SK-MEL-5 (cell line): ENCODE measurements around the gene CDRT4. TPM values are rescaled to one million over a fixed set of nuclear protein-coding genes. Genes with fewer than 3 reads are reported as not detected.

Experiments used
- DNase-seq: peaks from one replicate; pipeline ENCODE4 v3.0.0-alpha.2; 2016; ENCODE audit warnings: low read depth, low spot score
- in situ Hi-C: cut with HindIII; loops from 2 replicates; pipeline ENCODE4 v1.10.0; 2016; ENCODE audit warnings: low sequenced_read_pairs, high pct_unique_total_duplicates, low pct_unique_long_range_greater_than_20kb
- total RNA-seq: library from RNA; depleted of rRNA; stranded (reverse); fragments of >200 nt; shearing (Covaris generic); gene quantifications from 2 replicates; pipeline ENCODE4 v1.2.3, GENCODE V29; 2014

The CDRT4 gene
- total RNA-seq, 1 experiment from 2014 or later, result 0.77 TPM

DNA sequence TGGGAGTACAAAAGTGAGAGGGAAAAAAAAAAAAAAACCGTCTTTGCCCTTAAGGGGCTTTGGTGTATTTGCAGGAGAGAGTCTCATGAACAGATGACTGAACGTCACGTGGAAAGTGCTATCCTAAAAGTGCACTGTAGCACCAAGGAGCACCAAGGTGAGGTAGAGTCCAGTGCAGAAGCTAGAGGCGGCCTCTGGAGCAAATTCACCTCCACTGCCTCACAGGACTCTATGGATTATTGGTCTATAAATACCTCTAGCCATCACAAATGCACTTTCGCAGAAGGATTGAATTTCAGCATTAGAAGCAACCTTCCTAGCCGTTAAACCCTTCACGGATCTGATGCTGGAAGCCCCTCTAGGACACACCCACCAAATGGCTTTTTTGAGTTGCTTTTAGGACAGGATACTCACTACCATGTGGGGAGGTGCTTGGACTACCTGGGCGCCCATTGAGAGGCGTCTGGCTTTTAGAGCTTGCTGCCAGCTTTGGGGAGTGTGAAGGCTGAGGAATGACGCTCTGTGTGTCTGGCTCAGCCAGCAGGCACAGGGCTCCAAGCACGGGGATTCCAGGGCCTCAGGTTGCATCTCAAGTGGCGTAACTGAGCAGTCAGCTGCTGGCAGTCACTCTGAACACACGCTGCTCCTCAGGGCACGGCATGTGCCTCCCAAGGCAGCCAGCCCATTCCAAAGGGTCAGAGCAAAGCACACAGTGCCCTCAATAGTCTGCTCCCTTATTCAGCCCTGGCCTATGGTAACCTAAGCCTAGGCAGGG is 52.7 kb downstream of the CDRT4 start:
- peak; percentile 57 for DNase-seq
- in situ Hi-C loops, result no loop called here

DNA sequence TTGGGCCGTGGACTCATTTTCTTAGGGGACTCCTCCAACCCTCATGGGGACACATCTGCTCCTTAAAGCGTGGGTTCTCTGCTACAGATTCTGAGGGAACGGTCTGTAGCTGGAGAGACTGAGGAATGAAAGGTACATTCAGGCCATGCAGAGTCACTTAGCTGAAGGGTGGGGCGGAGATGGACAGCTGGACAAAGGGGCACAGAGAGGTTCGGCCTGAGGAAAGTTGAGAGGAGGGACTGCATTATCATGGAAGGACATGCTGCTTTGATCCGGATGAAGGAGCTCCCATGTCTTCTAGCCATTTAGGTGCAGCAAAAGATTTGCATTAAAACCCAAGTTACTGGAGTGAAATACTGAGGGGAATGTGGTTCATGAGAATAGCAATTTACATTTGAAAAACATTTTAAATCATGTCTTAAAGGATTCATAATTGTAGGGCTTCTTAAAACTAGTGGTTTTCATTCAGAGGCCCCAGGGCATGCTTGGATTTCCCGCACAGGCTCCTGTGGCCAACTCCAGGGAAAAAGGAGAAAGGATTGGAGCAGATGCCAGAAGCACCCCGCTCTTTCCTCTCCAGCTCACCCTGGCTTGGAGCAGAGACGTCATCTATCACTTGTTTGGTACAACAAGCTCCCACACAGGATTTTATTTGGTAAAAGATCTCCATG is 54.2 kb downstream of the CDRT4 start:
- DNase-seq, result no peak
- in situ Hi-C loops, result no loop called here

DNA sequence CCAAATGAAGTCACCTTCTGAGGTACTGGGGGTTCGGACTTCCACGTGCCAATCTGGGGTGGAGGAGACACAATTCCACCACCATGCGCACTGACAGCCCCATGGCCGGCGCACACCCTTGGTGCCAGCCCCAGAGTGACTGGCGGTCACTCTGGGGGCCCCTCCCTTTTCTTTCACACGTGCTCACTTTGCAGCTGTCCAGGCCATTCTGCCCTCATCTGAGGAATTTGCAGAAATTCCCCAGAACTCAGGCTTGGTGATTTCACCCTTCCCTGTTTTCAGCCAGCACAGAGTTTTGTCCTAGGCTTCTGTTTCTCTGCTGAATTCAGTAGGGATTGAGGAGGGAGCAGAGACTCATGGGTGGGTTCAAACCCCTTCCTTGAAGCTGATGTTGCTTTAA is 54.8 kb downstream of the CDRT4 start:
- in situ Hi-C loops, result no loop called here
- no peak for DNase-seq

DNA sequence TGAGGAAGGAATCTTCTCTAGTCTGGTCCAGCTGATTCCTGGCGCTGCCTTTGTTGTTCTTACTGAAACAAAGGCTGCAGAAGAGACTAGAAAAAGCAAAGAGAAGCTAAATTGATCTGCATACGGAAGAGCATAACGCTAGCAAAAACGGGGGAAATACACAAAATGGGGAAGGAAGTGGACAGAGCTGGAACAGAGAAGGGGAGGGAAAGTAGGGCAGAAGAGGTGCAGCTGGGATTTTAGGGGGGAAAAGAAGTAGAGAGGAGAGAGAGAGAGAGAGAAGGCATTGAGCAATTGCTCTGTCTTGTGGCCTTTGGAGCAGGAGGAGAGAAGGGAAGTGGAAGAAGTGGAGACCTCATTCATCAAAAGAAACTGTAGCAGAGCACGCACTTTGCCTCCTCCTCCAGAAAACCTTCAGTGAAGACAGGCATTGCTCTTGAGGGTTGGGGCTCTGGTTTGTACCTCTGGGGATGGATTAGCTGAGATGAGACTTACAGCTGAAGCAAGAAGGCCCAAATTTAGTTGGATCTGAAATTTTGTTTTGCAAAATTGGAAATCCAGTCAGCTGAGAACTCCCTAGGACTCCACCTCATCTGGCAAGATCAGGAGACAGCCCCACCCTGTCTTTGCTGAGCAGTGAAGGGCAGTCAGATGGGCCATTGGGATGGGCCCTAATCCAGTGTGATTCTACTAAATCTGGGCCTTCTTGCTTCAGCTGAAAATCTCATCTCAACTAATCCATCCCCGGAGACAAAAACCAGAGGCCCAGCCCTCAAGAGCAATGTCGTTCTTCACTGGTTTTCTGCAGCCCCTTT is 55.8 kb downstream of the CDRT4 start:
- in situ Hi-C loops, result no loop called here
- no peak for DNase-seq

DNA sequence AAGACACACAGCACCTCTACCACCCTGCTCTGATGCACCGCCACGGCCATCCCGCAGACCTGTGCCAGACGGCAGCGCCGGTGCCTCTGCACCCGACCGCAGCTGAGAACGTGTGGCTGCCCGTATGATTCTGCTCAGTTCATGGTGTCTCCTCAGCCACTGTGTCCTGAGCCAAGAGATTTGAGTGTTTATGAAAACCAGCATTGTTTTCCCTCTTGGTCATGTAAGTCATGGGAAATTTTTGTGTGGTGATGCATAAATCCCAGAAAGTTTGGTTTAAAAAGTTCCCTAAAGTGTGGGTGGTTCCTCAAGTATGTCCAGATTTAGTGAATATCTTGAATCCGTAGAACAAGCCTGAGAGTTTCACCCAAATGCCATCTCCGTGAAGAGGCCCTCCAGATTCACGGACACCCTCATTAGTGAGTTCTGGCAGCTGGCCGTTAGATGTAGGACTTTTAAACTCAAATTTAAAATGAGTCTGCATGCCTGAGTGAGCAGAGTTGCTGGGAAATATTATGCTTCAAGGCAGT is 57.6 kb downstream of the CDRT4 start:
- in situ Hi-C loops, result no loop called here
- peak; percentile 93 for DNase-seq

DNA sequence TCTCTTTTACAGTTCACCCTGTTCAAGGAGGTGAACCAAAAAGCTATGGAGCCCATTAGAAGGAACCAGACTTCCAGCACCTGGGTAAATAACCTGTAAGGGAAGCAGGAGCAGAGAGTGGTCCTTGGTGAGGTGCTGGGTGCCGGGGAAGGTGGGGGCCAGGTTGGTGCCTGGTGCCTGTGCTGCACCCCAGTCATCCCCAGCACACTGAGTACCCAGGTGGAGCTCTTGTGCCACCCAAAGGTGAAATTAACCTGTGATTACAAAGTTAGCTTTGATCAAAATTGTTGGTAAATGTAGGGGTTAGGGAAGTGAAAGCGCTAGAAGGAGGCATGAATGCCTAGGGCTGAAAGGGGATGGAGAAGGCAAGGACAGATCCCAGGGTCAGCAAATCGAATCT is 58.6 kb downstream of the CDRT4 start:
- in situ Hi-C loops, result no loop called here
- peak; percentile 30 for DNase-seq

DNA sequence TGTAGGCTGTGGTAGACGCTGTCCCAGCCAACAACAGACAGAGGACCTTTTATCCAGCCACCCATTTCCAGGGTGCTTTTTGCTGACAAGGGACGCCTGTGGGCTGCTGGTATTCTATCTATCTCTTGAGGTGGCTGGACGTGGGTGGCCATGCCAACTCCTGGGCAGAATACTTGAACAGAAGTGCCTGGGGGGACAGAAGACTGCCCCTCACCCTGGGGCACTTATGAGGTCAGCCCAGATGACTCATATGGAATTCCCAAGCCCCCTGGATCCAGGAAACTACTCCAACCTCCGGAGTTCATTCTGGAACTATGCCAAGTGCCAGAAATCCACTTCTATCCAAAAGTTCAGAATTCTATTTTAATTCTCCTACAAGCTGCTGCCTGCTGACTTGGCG is 61.3 kb downstream of the CDRT4 start:
- peak; percentile 55 for DNase-seq
- in situ Hi-C loops, result no loop called here

DNA sequence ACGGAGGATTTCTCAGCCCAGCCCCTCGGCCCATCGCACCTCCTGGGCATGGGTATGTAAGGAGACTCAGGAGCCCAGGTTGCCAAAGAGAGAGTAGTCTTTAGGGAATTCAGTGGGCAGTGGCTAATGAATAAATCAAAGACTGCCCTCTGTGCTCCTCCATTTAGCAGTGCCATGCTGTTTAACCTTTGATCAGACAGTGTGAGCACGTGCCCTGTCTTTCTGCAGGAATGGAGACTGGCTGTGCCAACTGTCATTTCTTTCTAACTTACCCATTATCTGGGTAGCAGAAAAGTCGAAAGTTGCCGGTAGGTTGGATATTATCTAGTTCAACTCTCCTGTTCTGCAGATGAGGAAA is 62.4 kb downstream of the CDRT4 start:
- in situ Hi-C loops, result no loop called here
- DNase-seq, result no peak

DNA sequence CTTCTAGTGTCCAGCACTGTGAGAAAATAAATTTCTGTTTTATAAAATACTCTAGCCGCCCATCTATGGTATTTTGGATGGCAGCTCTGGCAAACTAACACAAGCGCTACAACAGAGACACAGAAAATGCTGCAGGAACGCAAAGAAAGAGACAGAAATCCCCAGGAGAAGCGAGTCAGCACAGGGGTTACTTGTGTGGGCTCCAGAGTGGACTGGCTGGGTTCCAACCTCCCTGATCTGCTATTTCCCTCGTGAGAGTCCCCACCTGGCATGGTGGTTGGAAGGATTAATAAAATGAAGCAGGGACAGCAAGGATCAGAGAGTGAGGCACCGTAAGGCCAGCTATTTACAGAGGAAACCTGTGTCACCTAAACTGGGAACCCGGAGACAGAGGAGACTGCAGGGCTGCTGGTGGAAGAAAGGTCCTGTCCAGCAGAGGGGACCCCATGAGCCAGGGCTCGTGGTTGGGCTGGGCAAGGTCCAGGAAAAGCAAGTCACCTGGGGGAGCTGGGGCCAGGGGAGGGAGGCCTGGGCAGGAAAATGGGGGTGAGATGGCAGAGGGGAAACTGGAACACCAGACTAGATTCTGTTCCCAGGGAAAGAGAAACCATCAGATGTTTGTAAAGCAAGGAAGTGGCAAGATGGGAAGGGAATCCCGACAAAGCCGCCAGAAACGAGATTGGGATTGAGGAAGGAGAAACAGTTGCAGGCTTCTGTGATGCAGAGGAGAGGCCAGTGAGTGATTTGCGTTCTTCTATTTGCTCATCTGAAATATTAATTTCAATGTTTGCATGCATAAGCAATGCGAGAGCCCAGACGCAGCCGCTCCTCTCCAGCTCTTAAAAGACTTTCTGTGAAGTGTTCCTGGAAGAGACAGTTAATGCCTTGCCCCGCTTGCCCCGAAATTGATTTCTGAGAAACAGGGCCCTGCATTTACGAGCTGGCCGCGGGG is 63.0 kb downstream of the CDRT4 start:
- no peak for DNase-seq
- in situ Hi-C loops, result no loop called here

DNA sequence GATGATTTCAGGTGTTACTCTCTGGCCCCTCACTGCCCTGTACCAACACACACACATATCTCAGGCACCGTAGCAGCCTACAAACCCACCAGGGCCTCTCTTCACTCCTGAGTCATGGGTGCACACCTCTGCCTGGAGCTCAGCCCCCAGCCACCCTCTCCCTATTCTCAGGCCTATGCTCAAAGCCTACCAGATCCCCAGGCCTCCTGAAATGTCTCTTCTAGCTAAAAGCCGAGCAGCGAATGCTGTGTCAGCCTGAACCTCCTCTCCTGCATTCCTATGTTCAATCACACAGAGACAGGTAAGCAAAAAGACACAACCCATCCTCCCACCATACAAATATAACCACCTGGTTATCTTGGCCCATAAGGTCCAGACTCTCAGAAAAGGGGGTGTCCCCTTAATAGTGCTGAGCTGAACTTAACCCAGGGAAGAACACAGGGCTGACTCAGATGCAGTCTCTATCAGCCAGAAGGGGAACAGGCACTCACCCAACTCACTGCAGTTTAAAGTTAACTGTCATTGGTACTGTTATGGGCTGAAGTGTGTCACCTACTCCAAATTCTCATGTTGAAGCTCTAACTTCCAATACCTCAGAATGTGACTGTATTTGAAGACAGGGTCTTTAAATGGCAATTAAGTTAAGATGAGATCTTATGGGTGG is 64.0 kb downstream of the CDRT4 start:
- DNase-seq, result no peak
- in situ Hi-C loops, result no loop called here

DNA sequence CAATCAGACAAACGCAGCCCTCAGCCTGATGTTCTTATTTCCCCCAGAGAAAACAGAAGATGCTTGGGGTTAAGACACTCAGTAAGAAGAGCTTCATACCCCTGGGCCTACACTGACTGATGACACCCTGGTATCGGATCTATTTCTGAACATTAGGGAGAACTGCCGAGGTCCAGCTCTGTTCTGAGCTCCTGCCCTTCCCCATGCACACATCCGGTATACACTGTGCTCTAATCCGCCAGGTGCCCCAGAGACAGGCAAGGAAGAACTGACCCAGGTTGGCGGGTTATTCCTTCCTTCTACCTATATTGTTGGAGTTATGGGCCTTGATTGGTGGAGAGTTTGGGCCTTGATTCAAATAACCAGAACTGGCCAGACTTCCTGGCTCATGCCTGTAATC is 68.0 kb downstream of the CDRT4 start:
- in situ Hi-C loops, result loop anchor here (25.0 kb wide), 1 partner anchor 88 kb away; no protein-coding TSS in a partner anchor
- DNase-seq, result no peak

DNA sequence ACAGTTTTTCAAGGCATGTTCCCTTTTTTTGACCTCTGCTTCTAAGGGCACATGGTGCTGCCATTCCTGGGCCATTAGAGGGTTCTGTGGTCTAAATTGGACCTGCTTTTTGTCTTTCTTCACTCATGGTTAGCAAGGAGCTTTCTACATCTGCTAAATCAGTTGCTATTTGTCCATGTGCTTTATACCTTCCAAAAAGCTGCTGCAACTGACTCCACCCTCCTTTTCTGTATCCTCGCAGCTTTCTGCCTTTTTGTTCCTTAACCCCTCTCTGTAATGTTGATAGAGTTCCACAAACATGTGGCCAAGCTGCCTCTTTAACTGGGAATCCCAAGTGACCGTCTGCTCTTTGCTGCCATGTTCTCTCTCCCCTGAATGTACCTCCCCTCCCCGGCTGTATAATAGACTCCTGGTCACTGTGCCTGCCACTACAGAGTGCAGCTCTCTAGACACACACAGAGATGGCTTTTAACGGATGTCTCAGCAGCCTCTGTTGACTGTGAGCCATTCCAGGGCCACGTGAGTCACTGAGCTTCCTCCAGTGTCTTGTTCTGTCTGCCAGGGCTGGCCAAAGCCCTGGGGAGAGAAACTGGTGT is 68.6 kb downstream of the CDRT4 start:
- in situ Hi-C loops, result loop anchor here (25.0 kb wide), 1 partner anchor 88 kb away; no protein-coding TSS in a partner anchor
- DNase-seq, result no peak

DNA sequence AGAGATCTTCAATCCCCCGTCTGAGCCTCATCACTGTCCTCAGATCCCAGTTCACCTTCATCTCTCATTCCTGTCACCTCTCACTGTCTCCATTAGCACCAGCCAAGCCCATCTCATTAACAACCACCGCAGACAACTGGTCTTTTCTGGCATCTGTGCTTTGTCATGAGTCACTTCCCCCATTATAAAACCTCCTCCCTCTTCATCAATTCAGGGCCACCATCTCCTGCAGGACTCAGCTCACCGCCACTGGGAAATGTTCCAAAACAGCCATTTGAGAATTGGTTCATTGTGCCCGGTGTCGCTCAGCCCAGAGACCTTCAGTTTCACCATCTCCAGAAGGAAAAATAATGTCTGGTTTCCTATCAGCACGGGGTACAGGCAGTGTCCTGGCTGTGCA is 69.1 kb downstream of the CDRT4 start:
- in situ Hi-C loops, result loop anchor here (25.0 kb wide), 1 partner anchor 89 kb away; no protein-coding TSS in a partner anchor
- no peak for DNase-seq

DNA sequence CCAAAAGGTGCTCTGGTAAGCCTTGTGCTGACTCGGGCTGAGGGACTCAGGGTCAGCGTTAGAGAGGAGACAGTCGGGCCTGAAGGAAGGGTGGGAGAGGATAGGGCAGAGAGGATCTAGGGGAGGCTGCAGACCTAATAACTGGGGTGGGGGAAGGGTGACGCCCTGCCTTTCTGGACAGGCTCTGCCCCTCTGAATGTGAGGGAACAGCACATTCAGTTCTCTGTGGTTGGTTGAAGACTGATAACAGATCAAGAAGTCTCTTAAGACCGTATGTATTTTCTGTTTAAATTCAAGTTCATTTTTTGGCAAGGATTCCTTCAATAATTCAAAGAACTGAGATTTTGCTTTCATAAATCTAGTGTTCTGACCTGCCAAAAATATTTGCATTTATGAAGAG is 69.8 kb downstream of the CDRT4 start:
- no peak for DNase-seq
- in situ Hi-C loops, result loop anchor here (25.0 kb wide), 1 partner anchor 90 kb away; no protein-coding TSS in a partner anchor

DNA sequence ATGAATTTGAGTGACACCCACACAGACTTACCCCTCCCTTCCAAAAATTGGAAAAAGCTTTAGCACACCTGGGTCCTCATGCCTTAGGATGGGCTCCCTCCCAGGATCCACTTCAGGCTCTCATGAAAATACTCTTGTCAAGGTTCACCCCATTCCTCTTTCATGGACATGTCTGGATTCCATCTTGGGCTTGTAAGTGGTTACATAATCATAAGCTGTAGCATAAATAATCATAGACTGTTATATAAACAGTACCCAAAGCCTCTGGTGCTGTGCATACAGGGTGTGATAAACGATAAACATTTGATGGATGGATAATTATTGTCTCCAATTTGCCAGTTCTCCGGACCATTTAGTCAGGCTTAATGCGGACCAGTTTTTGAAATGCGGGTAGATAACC is 72.3 kb downstream of the CDRT4 start:
- in situ Hi-C loops, result loop anchor here (25.0 kb wide), 1 partner anchor 92 kb away; no protein-coding TSS in a partner anchor
- DNase-seq, result no peak

DNA sequence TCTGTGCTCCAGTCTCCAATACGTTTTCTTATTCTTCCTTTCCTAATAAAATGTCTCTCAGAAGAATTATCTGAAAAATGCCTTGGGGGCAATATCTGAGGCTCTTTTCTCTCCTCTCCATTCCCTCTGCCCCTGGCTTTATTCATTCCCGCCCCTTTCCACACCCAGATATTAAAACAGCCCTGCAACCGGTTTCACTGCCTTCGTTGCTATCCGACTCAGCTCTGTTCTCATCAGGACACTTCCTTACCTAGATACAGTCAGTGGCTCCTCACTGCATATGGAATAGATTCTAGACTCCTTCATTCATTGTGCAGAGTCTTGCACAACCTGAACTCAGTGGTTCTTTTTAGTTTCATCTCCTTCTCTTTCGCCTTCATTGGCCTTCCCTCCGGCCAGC is 74.0 kb downstream of the CDRT4 start:
- in situ Hi-C loops, result loop anchor here (25.0 kb wide), 1 partner anchor 94 kb away; no protein-coding TSS in a partner anchor
- DNase-seq, result no peak
